ENCODE measurements around the gene EML4.

GRCh38 chr2:42267530-42267929, 98.4 kb downstream of the EML4 start:
- TF ChIP-seq CTCF (IDR thresholded peaks at IDR 0.05; ENCODE audit: insufficient read depth, low read depth, low read length) (no peak), EZH2 (IDR thresholded peaks at IDR 0.05; ENCODE audit: insufficient read depth, low read length) (no peak)

All from astrocyte (in vitro differentiated cells and primary cell).